ENCODE data around the gene EVX1. TPM values are rescaled to one million over a fixed set of nuclear protein-coding genes. Genes with fewer than 3 reads are reported as not detected.

The EVX1 gene
- total and polyA plus RNA-seq, 2 experiments from 2014 or later = not detected

DNA sequence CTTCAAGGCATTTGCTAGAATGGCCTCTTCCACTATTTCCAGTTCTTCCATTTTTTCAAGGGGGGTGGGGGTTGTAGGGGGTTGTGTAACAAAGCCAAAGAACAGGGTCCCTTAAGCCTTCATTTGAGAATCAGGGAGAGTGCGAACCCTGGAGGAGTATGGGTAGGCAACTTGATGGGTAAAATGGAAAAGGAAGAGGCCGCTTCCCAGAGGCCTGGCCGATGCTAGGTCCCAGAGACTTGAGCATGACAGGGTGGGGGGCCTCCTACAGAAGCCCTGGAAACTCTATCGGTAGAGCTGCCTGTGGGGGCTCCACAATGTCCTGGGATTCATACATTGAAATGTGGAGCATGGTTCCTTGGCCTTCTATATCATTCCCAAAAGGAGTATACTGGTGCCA lies 33.6 kb upstream of the EVX1 start:
- H3K27me3 ChIP-seq (replicated peaks; ENCODE audit: insufficient read depth) = peaks cover 21% of the 10 kb centered on the region
- no peak overlapping the region for H3K4me3 ChIP-seq
- no peak overlapping the region for H2AFZ ChIP-seq
- H3K9me3 ChIP-seq (ENCODE audit: low read depth) = no peaks in the 10 kb centered on the region
- no peaks in the 10 kb centered on the region for H3K79me2 ChIP-seq (ENCODE audit: insufficient read depth)
- no peak overlapping the region for H3K9ac ChIP-seq
- no peaks in the 10 kb centered on the region for H3K36me3 ChIP-seq (ENCODE audit: low read depth)
- no peaks in the 10 kb centered on the region for H3F3A ChIP-seq (ENCODE audit: insufficient read depth)
- in situ Hi-C loops (cut with MboI) = loop anchor here (10.0 kb wide), 3 partner anchors 376 to 716 kb away; no protein-coding TSS in a partner anchor
- no peaks in the 10 kb centered on the region for H4K20me1 ChIP-seq (ENCODE audit: insufficient read depth)
- TF ChIP-seq EZH2phosphoT487 (IDR thresholded peaks at IDR 0.05; ENCODE audit: insufficient read depth, low read depth) (no peak), EZH2 (IDR thresholded peaks at IDR 0.05; ENCODE audit: insufficient read depth, poor library complexity, severe bottlenecking) (no peak)
- WGBS, 2 experiments (ENCODE audit: low coverage in 1 of 2, low lambda C conversion rate in 2 of 2, missing lambda C conversion rate in 2 of 2) = 88% methylated on average over 4 of the region's 4 CpGs
- H3K9me2 ChIP-seq (ENCODE audit: insufficient read depth) = no peaks in the 10 kb centered on the region
- no peak overlapping the region for H3K4me2 ChIP-seq (ENCODE audit: unreplicated experiment)
- no peak for DNase-seq
- no peak overlapping the region for H3K27ac ChIP-seq
- no peaks in the 10 kb centered on the region for H3K4me1 ChIP-seq (ENCODE audit: insufficient read depth)

DNA sequence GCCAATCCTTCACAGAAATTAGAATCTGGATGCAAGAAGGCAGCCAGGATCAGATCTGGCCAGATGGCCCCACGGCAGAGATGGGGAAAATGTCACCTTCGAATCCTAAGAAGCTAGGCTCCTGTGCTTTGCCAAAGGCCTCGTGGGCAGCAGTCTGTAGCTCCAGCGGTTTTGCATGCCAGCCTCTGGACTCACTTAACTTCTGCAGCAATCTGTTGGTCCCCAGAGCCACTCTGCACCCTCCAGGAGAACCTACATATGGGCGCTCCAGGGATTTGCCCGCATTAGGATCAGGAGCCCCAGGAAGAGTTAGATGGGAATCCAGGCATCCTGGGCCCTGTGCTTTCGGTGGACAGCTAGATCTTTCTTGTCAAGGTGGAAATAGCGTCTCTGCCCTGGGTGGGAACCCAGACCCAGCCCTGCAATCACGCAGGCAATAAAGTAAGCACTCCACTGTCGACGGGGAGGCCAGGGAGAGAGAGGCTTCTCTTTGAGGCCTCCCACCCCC lies 32.6 kb upstream of the EVX1 start:
- no peak overlapping the region for H3K4me2 ChIP-seq (ENCODE audit: unreplicated experiment)
- H3K36me3 ChIP-seq (ENCODE audit: low read depth) = no peaks in the 10 kb centered on the region
- H3K4me1 ChIP-seq (ENCODE audit: insufficient read depth) = no peaks in the 10 kb centered on the region
- no peak overlapping the region for H3K9ac ChIP-seq
- in situ Hi-C loops (cut with MboI) = loop anchor here (10.0 kb wide), 3 partner anchors 375 to 715 kb away; no protein-coding TSS in a partner anchor
- H3K4me3 ChIP-seq = no peak overlapping the region
- no peaks in the 10 kb centered on the region for H3K9me3 ChIP-seq (ENCODE audit: low read depth)
- no peak for TF ChIP-seq EZH2phosphoT487 (IDR thresholded peaks at IDR 0.05; ENCODE audit: insufficient read depth, low read depth)
- no peak for TF ChIP-seq EZH2 (IDR thresholded peaks at IDR 0.05; ENCODE audit: insufficient read depth, poor library complexity, severe bottlenecking)
- no peaks in the 10 kb centered on the region for H3K79me2 ChIP-seq (ENCODE audit: insufficient read depth)
- no peaks in the 10 kb centered on the region for H4K20me1 ChIP-seq (ENCODE audit: insufficient read depth)
- 70 to 75% methylated on average over 11 of the region's 11 CpGs for WGBS, 2 experiments (ENCODE audit: low coverage in 1 of 2, low lambda C conversion rate in 2 of 2, missing lambda C conversion rate in 2 of 2)
- H3K27ac ChIP-seq = no peak overlapping the region
- no peak overlapping the region for H2AFZ ChIP-seq
- peaks cover 12% of the 10 kb centered on the region for H3K27me3 ChIP-seq (replicated peaks; ENCODE audit: insufficient read depth)
- no peak for DNase-seq
- no peaks in the 10 kb centered on the region for H3F3A ChIP-seq (ENCODE audit: insufficient read depth)
- no peaks in the 10 kb centered on the region for H3K9me2 ChIP-seq (ENCODE audit: insufficient read depth)

DNA sequence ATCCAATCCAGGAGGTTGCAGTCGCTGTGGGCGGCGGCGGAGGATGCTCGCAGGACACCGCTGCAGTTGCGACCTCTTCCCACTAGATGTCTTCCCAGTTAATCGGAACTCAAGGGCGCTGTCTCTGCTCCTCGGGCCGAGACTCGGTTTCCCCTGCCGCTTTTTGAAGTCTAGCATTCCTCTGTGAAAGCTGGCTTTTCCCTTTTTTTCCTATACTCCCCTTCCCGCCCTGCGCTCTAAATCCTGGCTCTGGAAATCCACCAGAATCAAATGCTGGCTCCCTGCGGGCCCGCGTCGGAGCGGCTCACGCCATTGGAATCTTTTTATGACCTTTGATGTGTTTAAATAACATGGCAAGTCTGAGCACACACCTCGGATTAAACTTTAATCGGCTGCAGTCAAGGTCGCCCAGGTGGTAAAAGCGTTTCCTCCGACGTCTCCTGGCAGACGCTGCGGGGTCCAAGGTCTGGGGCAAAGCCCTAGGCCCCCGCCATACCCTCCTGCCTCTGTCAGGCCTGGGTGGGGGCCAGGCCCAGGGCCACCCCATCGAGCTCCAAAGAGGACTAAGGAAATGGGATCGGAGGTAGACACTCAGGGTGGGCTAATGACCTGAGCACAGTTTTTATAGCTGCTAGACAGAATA lies 32.0 kb upstream of the EVX1 start:
- H3K4me2 ChIP-seq (ENCODE audit: unreplicated experiment) = no peak overlapping the region
- no peaks in the 10 kb centered on the region for H3K9me2 ChIP-seq (ENCODE audit: insufficient read depth)
- TF ChIP-seq EZH2phosphoT487 (IDR thresholded peaks at IDR 0.05; ENCODE audit: insufficient read depth, low read depth) (no peak), EZH2 (IDR thresholded peaks at IDR 0.05; ENCODE audit: insufficient read depth, poor library complexity, severe bottlenecking) (no peak)
- H3F3A ChIP-seq (ENCODE audit: insufficient read depth) = no peaks in the 10 kb centered on the region
- H4K20me1 ChIP-seq (ENCODE audit: insufficient read depth) = no peaks in the 10 kb centered on the region
- H3K27me3 ChIP-seq (replicated peaks; ENCODE audit: insufficient read depth) = peaks cover 12% of the 10 kb centered on the region
- no peak overlapping the region for H3K9ac ChIP-seq
- peak overlapping the region; percentile 64 for H2AFZ ChIP-seq
- H3K4me1 ChIP-seq (ENCODE audit: insufficient read depth) = no peaks in the 10 kb centered on the region
- DNase-seq = peak; percentile 65
- no peaks in the 10 kb centered on the region for H3K36me3 ChIP-seq (ENCODE audit: low read depth)
- H3K9me3 ChIP-seq (ENCODE audit: low read depth) = no peaks in the 10 kb centered on the region
- in situ Hi-C loops (cut with MboI) = no loop called here
- H3K4me3 ChIP-seq = 0 out of 2 replicates have a peak overlapping the region, but pooled peaks have one; percentile 38
- H3K79me2 ChIP-seq (ENCODE audit: insufficient read depth) = no peaks in the 10 kb centered on the region
- WGBS, 2 experiments (ENCODE audit: low coverage in 1 of 2, low lambda C conversion rate in 2 of 2, missing lambda C conversion rate in 2 of 2) = 47 to 51% methylated on average over 32 of the region's 32 CpGs
- H3K27ac ChIP-seq = no peak overlapping the region

DNA sequence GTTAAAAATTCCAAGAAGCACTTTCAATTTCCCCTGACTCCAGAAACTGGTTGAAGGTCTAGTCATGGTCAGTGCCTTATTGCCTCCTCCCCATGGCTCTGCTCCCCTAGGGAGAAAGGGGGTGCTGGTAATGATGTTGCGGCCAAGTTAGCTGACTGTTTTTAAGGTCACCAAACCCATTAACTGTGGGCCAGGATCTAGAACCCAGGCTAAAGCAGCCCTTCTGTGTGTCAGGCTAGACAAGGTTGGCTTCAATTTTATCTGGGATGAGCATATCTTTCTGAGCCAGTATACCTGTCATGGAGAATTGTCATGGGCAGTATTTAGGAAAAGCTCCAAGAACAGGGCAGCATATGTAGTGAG lies 31.5 kb upstream of the EVX1 start:
- Histone ChIP-seq H3K4me2 (ENCODE audit: unreplicated experiment) (no peak overlapping the region), H3K36me3 (ENCODE audit: low read depth) (no peaks in the 10 kb centered on the region), H3K4me3 (no peak overlapping the region), H3K79me2 (ENCODE audit: insufficient read depth) (no peaks in the 10 kb centered on the region), H3K4me1 (ENCODE audit: insufficient read depth) (no peaks in the 10 kb centered on the region), H2AFZ (no peak overlapping the region), H3K9me3 (ENCODE audit: low read depth) (no peaks in the 10 kb centered on the region), H3F3A (ENCODE audit: insufficient read depth) (no peaks in the 10 kb centered on the region), H3K9ac (no peak overlapping the region), H4K20me1 (ENCODE audit: insufficient read depth) (no peaks in the 10 kb centered on the region), H3K27ac (no peak overlapping the region), H3K9me2 (ENCODE audit: insufficient read depth) (no peaks in the 10 kb centered on the region), H3K27me3 (replicated peaks; ENCODE audit: insufficient read depth) (peaks cover 12% of the 10 kb centered on the region)
- no peak for DNase-seq
- WGBS, 2 experiments (ENCODE audit: low coverage in 1 of 2, low lambda C conversion rate in 2 of 2, missing lambda C conversion rate in 2 of 2) = 96% methylated on average over 1 of the region's 1 CpG
- in situ Hi-C loops (cut with MboI) = no loop called here
- TF ChIP-seq EZH2 (IDR thresholded peaks at IDR 0.05; ENCODE audit: insufficient read depth, poor library complexity, severe bottlenecking) (no peak), EZH2phosphoT487 (IDR thresholded peaks at IDR 0.05; ENCODE audit: insufficient read depth, low read depth) (no peak)

Measured in GM23248 (cell line).